MM.1S (cell line): ENCODE results near the gene COL5A2.

Experiments
- DNase-seq: peaks from one replicate; pipeline ENCODE4 v3.0.0-alpha.2; 2015
- H2AFZ ChIP-seq: fragments of 300-600 bp; sonication (generic); 2 replicates; pipeline ENCODE4 v1.6.0; 2016; ENCODE audit warnings: antibody characterized with exemption, low read length
- H3F3A ChIP-seq: fragments of 300-600 bp; sonication (generic); 2 replicates; pipeline ENCODE4 v1.6.1; 2016; ENCODE audit warnings: mild to moderate bottlenecking, antibody characterized with exemption, low read length, moderate library complexity, mixed read lengths; ENCODE audit not compliant: insufficient read depth
- H3K27ac ChIP-seq: fragments of 300-600 bp; sonication (generic); 2 replicates; pipeline ENCODE4 v1.5.1; 2016; ENCODE audit warnings: mild to moderate bottlenecking, low read length
- H3K27me3 ChIP-seq: fragments of 300-600 bp; sonication (generic); replicated peaks from 2 replicates; pipeline ENCODE4 v1.6.0; 2016; ENCODE audit warnings: low read length; ENCODE audit not compliant: insufficient read depth
- H3K36me3 ChIP-seq: fragments of 300-600 bp; sonication (generic); replicated peaks from 2 replicates; pipeline ENCODE4 v1.6.1; 2016; ENCODE audit warnings: mild to moderate bottlenecking, low read length, mixed read lengths; ENCODE audit not compliant: insufficient read depth
- H3K4me1 ChIP-seq: fragments of 300-600 bp; sonication (generic); 2 replicates; pipeline ENCODE4 v1.6.1; 2016; ENCODE audit warnings: low read length, mixed read lengths
- H3K4me2 ChIP-seq: fragments of 300-600 bp; sonication (generic); 2 replicates; pipeline ENCODE4 v1.6.0; 2016; ENCODE audit warnings: low read depth, low read length
- H3K4me3 ChIP-seq: fragments of 300-600 bp; sonication (generic); 2 replicates; pipeline ENCODE4 v1.5.1; 2016; ENCODE audit warnings: low read length, mixed read lengths
- H3K79me2 ChIP-seq: fragments of 300-600 bp; sonication (generic); 2 replicates; pipeline ENCODE4 v1.6.1; 2016; ENCODE audit warnings: mixed run types, low read length, mixed read lengths
- H3K9ac ChIP-seq: fragments of 300-600 bp; sonication (generic); 2 replicates; pipeline ENCODE4 v1.6.1; 2016; ENCODE audit warnings: low read length, mixed read lengths
- H3K9me2 ChIP-seq: fragments of 300-600 bp; sonication (generic); replicated peaks from 2 replicates; pipeline ENCODE4 v1.6.1; 2016; ENCODE audit warnings: mild to moderate bottlenecking, low read length, mixed read lengths; ENCODE audit not compliant: insufficient read depth
- H3K9me3 ChIP-seq: fragments of 300-600 bp; sonication (generic); replicated peaks from 2 replicates; pipeline ENCODE4 v1.6.1; 2016; ENCODE audit warnings: mild to moderate bottlenecking, low read length, mixed read lengths; ENCODE audit not compliant: insufficient read depth
- H4K20me1 ChIP-seq: fragments of 300-600 bp; sonication (generic); 2 replicates; pipeline ENCODE4 v1.6.1; 2016; ENCODE audit warnings: mild to moderate bottlenecking, low read length, moderate library complexity, mixed read lengths; ENCODE audit not compliant: insufficient read depth
- CTCF ChIP-seq: fragments of 300-600 bp; sonication (generic); IDR thresholded peaks from 2 replicates; pipeline ENCODE4 v1.5.1; 2016; ENCODE audit warnings: antibody characterized with exemption, low read length, mixed read lengths
- EZH2 ChIP-seq: fragments of 300-600 bp; sonication (generic); optimal IDR thresholded peaks from 2 replicates; pipeline ENCODE3; 2017; ENCODE audit warnings: low read depth, mild to moderate bottlenecking, antibody characterized with exemption, low read length, mixed read lengths
- EZH2phosphoT487 ChIP-seq: fragments of 300-600 bp; sonication (generic); IDR thresholded peaks from 2 replicates; pipeline ENCODE4 v1.6.1; 2018; ENCODE audit warnings: antibody characterized with exemption, low read length

The COL5A2 gene

GRCh38 chr2:189168856-189169499, 10.6 kb downstream of the COL5A2 start:
- Histone ChIP-seq H3K4me1 (no peaks in the 10 kb centered on the region), H3F3A (no peaks in the 10 kb centered on the region), H3K36me3 (no peaks in the 10 kb centered on the region), H3K4me2 (no peak overlapping the region), H3K9ac (no peak overlapping the region), H4K20me1 (no peaks in the 10 kb centered on the region), H3K9me2 (no peaks in the 10 kb centered on the region), H3K79me2 (no peaks in the 10 kb centered on the region), H3K4me3 (no peak overlapping the region), H3K9me3 (no peaks in the 10 kb centered on the region), H3K27ac (no peak overlapping the region), H3K27me3 (no peaks in the 10 kb centered on the region), H2AFZ (no peak overlapping the region)
- DNase-seq: no peak
- TF ChIP-seq EZH2: no peak
- no peak for TF ChIP-seq EZH2phosphoT487
- TF ChIP-seq CTCF: no peak

GRCh38 chr2:189165656-189166380, 13.7 kb downstream of the COL5A2 start:
- Histone ChIP-seq H3K27ac (no peak overlapping the region), H3K9me2 (no peaks in the 10 kb centered on the region), H3K4me1 (no peaks in the 10 kb centered on the region), H3K9me3 (no peaks in the 10 kb centered on the region), H4K20me1 (no peaks in the 10 kb centered on the region), H2AFZ (no peak overlapping the region), H3K79me2 (no peaks in the 10 kb centered on the region), H3K4me3 (no peak overlapping the region), H3K27me3 (no peaks in the 10 kb centered on the region), H3K4me2 (no peak overlapping the region), H3K9ac (no peak overlapping the region), H3K36me3 (no peaks in the 10 kb centered on the region), H3F3A (no peaks in the 10 kb centered on the region)
- TF ChIP-seq EZH2: no peak
- DNase-seq: no peak

DNA sequence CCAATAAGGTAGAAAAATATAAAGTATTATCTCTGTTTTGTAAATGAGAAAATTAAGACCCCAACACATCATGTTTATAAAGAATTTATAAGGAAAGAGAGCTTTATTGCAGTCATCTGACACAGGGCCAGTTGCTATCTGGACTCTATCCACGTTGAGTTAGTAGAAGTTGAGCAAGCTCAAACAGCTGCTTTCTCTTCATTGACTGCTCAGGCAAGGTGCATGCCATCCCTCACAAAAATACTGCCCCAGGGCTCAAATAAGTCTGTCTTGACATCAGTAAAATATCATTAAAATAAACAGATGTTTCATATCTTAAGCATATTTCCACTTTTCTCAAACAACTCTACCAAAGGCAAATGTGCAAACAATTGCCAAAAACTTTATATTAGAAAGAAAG, 14.8 kb downstream of the COL5A2 start:
- no peak overlapping the region for H3K27ac ChIP-seq
- no peaks in the 10 kb centered on the region for H3F3A ChIP-seq
- no peaks in the 10 kb centered on the region for H3K9me3 ChIP-seq
- H3K4me2 ChIP-seq: no peak overlapping the region
- H2AFZ ChIP-seq: no peak overlapping the region
- TF ChIP-seq CTCF (no peak), EZH2phosphoT487 (no peak)
- H3K36me3 ChIP-seq: no peaks in the 10 kb centered on the region
- no peak overlapping the region for H3K4me3 ChIP-seq
- H3K4me1 ChIP-seq: no peaks in the 10 kb centered on the region
- no peak overlapping the region for H3K9ac ChIP-seq
- H3K27me3 ChIP-seq: no peaks in the 10 kb centered on the region
- no peaks in the 10 kb centered on the region for H3K9me2 ChIP-seq
- no peaks in the 10 kb centered on the region for H3K79me2 ChIP-seq
- no peak for DNase-seq
- H4K20me1 ChIP-seq: no peaks in the 10 kb centered on the region

GRCh38 chr2:189163889-189164288, 15.7 kb downstream of the COL5A2 start:
- Histone ChIP-seq H3K36me3 (no peaks in the 10 kb centered on the region), H3K4me3 (no peak overlapping the region), H4K20me1 (no peaks in the 10 kb centered on the region), H3K27me3 (no peaks in the 10 kb centered on the region), H2AFZ (no peak overlapping the region), H3F3A (no peaks in the 10 kb centered on the region), H3K9me3 (no peaks in the 10 kb centered on the region), H3K79me2 (no peaks in the 10 kb centered on the region), H3K4me2 (no peak overlapping the region), H3K4me1 (no peaks in the 10 kb centered on the region), H3K9me2 (no peaks in the 10 kb centered on the region), H3K9ac (no peak overlapping the region), H3K27ac (no peak overlapping the region)
- TF ChIP-seq CTCF (no peak), EZH2 (no peak), EZH2phosphoT487 (no peak)
- DNase-seq: no peak
